Measurements from ENCODE around the gene RSPH1.

The RSPH1 gene

GRCh38 chr21:42429021-42429420, 67.0 kb downstream of the RSPH1 start:
- Histone ChIP-seq H3K27ac (ENCODE audit: low read length) (peak overlapping the region; percentile 3; the same call in 1 of the 2 replicates), H2AFZ (ENCODE audit: low read depth, low read length) (no peak overlapping the region), H3K4me3 (ENCODE audit: low read depth in 1 of 2, low read length in 2 of 2) (no peak overlapping the region), H3K79me2 (ENCODE audit: insufficient read depth, low read length) (0 out of 2 replicates have a peak, but pooled peaks cover 9% of the 10 kb centered on the region), H3K36me3 (ENCODE audit: insufficient read depth, low read length) (peaks cover 84% of the 10 kb centered on the region), H3K4me2 (ENCODE audit: insufficient read depth, low read length) (no peak overlapping the region), H3K4me1 (ENCODE audit: insufficient read depth, low read length) (peaks cover 31% of the 10 kb centered on the region), H3K27me3 (ENCODE audit: insufficient read depth, low read length, poor library complexity) (no peaks in the 10 kb centered on the region), H3K9me3 (ENCODE audit: insufficient read depth, low read length, severe bottlenecking) (peaks cover 10% of the 10 kb centered on the region), H4K20me1 (ENCODE audit: insufficient read depth, low read length) (no peaks in the 10 kb centered on the region), H3K9ac (ENCODE audit: low read depth, low read length) (no peak overlapping the region)
- ATAC-seq (ENCODE audit: insufficient read depth, low read depth), result no peak
- DNase-seq, result no peak
- TF ChIP-seq CTCF (IDR thresholded peaks at IDR 0.05; ENCODE audit: borderline replicate concordance, extremely low read depth, low read length, poor library complexity, severe bottlenecking), result no peak

GRCh38 chr21:42427809-42428419, 68.1 kb downstream of the RSPH1 start:
- H3K9me3 ChIP-seq (ENCODE audit: insufficient read depth, low read length, severe bottlenecking), result peaks cover 10% of the 10 kb centered on the region
- H3K27me3 ChIP-seq (ENCODE audit: insufficient read depth, low read length, poor library complexity), result no peaks in the 10 kb centered on the region
- TF ChIP-seq EZH2 (IDR thresholded peaks at IDR 0.05; ENCODE audit: borderline replicate concordance, low read depth, low read length, severe bottlenecking) (no peak), CTCF (IDR thresholded peaks at IDR 0.05; ENCODE audit: borderline replicate concordance, extremely low read depth, low read length, poor library complexity, severe bottlenecking) (no peak)
- peak overlapping the region; percentile 94; the same call in 1 of the 2 replicates for H3K27ac ChIP-seq (ENCODE audit: low read length)
- no peak overlapping the region for H3K9ac ChIP-seq (ENCODE audit: low read depth, low read length)
- no peak overlapping the region for H3K4me2 ChIP-seq (ENCODE audit: insufficient read depth, low read length)
- H3K36me3 ChIP-seq (ENCODE audit: insufficient read depth, low read length), result peaks cover 84% of the 10 kb centered on the region
- H2AFZ ChIP-seq (ENCODE audit: low read depth, low read length), result no peak overlapping the region
- DNase-seq (no peak), ATAC-seq (ENCODE audit: insufficient read depth, low read depth) (no peak)
- H3K4me3 ChIP-seq (ENCODE audit: low read depth in 1 of 2, low read length in 2 of 2), result no peak overlapping the region
- peaks cover 42% of the 10 kb centered on the region for H3K4me1 ChIP-seq (ENCODE audit: insufficient read depth, low read length)
- H3K79me2 ChIP-seq (ENCODE audit: insufficient read depth, low read length), result peaks cover 12% of the 10 kb centered on the region; the same call in 1 of the 2 replicates
- no peaks in the 10 kb centered on the region for H4K20me1 ChIP-seq (ENCODE audit: insufficient read depth, low read length)

GRCh38 chr21:42426876-42427480, 69.0 kb downstream of the RSPH1 start:
- Histone ChIP-seq H3K27ac (ENCODE audit: low read length) (peak overlapping the region; percentile 94), H3K4me1 (ENCODE audit: insufficient read depth, low read length) (peaks cover 52% of the 10 kb centered on the region), H3K4me3 (ENCODE audit: low read depth in 1 of 2, low read length in 2 of 2) (no peak overlapping the region), H3K27me3 (ENCODE audit: insufficient read depth, low read length, poor library complexity) (no peaks in the 10 kb centered on the region), H2AFZ (ENCODE audit: low read depth, low read length) (no peak overlapping the region), H3K9ac (ENCODE audit: low read depth, low read length) (peak overlapping the region; percentile 61; the same call in 1 of the 2 replicates), H3K79me2 (ENCODE audit: insufficient read depth, low read length) (peaks cover 19% of the 10 kb centered on the region), H3K9me3 (ENCODE audit: insufficient read depth, low read length, severe bottlenecking) (peaks cover 3% of the 10 kb centered on the region), H4K20me1 (ENCODE audit: insufficient read depth, low read length) (no peaks in the 10 kb centered on the region), H3K4me2 (ENCODE audit: insufficient read depth, low read length) (no peak overlapping the region), H3K36me3 (ENCODE audit: insufficient read depth, low read length) (peaks cover 84% of the 10 kb centered on the region)
- DNase-seq (no peak), ATAC-seq (ENCODE audit: insufficient read depth, low read depth) (no peak)
- no peak for TF ChIP-seq EZH2 (IDR thresholded peaks at IDR 0.05; ENCODE audit: borderline replicate concordance, low read depth, low read length, severe bottlenecking)

GRCh38 chr21:42426424-42426823, 69.6 kb downstream of the RSPH1 start:
- Histone ChIP-seq H3K27me3 (ENCODE audit: insufficient read depth, low read length, poor library complexity) (no peaks in the 10 kb centered on the region), H3K4me3 (ENCODE audit: low read depth in 1 of 2, low read length in 2 of 2) (no peak overlapping the region; a peak in 1 of 4 replicates), H3K36me3 (ENCODE audit: insufficient read depth, low read length) (peaks cover 82% of the 10 kb centered on the region), H2AFZ (ENCODE audit: low read depth, low read length) (no peak overlapping the region), H4K20me1 (ENCODE audit: insufficient read depth, low read length) (no peaks in the 10 kb centered on the region), H3K4me2 (ENCODE audit: insufficient read depth, low read length) (peak overlapping the region; percentile 61), H3K9me3 (ENCODE audit: insufficient read depth, low read length, severe bottlenecking) (no peaks in the 10 kb centered on the region), H3K9ac (ENCODE audit: low read depth, low read length) (peak overlapping the region; percentile 61), H3K79me2 (ENCODE audit: insufficient read depth, low read length) (peaks cover 25% of the 10 kb centered on the region), H3K4me1 (ENCODE audit: insufficient read depth, low read length) (peaks cover 57% of the 10 kb centered on the region), H3K27ac (ENCODE audit: low read length) (peak overlapping the region; percentile 94)
- no peak for DNase-seq
- no peak for ATAC-seq (ENCODE audit: insufficient read depth, low read depth)
- TF ChIP-seq CTCF (IDR thresholded peaks at IDR 0.05; ENCODE audit: borderline replicate concordance, extremely low read depth, low read length, poor library complexity, severe bottlenecking) (no peak), EZH2 (IDR thresholded peaks at IDR 0.05; ENCODE audit: borderline replicate concordance, low read depth, low read length, severe bottlenecking) (no peak)
